22Rv1 (cell line): ENCODE data around the gene ATG4B.

ENCODE experiments used
- ZFX ChIP-seq: fragments of 450-650 bp; IDR thresholded peaks from 2 replicates; pipeline ENCODE4 v1.6.1; 2017; ENCODE audit warnings: antibody characterized with exemption, borderline replicate concordance
- TF ChIP-seq, protein P1 (sequence below): fragments of 450-650 bp; IDR thresholded peaks from 2 replicates; pipeline ENCODE4 v1.5.1; 2017; ENCODE audit warnings: mild to moderate bottlenecking

DNA sequence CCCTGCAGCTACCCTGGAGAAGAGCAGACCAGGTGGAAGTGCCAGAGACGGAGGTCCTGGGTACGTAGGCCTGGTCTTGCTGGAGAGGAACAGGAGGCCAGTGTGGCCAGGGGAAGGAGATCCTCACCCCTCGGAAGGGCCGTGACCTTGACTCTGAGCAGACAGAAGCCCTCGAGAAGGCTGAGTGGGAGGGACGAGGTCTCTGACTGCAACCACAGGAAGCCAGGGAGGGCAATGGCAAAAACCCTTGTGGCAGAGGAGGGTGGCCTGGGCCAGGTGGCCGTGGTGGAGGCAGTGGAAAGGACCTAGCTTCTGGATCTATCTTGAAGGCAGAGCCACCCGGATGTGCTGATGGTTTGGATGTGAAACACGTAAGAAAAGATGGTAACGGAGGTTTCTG, 28.6 kb upstream of the ATG4B start:
- TF ChIP-seq, protein P1, sequence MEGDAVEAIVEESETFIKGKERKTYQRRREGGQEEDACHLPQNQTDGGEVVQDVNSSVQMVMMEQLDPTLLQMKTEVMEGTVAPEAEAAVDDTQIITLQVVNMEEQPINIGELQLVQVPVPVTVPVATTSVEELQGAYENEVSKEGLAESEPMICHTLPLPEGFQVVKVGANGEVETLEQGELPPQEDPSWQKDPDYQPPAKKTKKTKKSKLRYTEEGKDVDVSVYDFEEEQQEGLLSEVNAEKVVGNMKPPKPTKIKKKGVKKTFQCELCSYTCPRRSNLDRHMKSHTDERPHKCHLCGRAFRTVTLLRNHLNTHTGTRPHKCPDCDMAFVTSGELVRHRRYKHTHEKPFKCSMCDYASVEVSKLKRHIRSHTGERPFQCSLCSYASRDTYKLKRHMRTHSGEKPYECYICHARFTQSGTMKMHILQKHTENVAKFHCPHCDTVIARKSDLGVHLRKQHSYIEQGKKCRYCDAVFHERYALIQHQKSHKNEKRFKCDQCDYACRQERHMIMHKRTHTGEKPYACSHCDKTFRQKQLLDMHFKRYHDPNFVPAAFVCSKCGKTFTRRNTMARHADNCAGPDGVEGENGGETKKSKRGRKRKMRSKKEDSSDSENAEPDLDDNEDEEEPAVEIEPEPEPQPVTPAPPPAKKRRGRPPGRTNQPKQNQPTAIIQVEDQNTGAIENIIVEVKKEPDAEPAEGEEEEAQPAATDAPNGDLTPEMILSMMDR = no peak
- no peak for TF ChIP-seq ZFX
